Heart left ventricle (tissue), 13 donors: ENCODE results near the gene OR5M11.

Source experiments
- CTCF ChIP-seq, 12 donors: fragments of 200-600 bp; sonication (generic) in 4 of 12; IDR thresholded peaks; one replicate each; pipeline versions ENCODE4 v1.5.0 to v1.8.0; 2018 to 2022; ENCODE audit warnings: antibody characterized with exemption in 12 of 12, mild to moderate bottlenecking in 5 of 12
- POLR2A ChIP-seq, 2 donors: fragments of 450-650 bp; IDR thresholded peaks; one replicate each; pipeline ENCODE4 v1.6.1; 2017; ENCODE audit warnings: antibody characterized with exemption in 2 of 2, mild to moderate bottlenecking in 2 of 2, moderate library complexity in 2 of 2
- donor health status: ischemic (EF 13 %, LVEDD 7.1; RV severe dilation, severe dysfunction).
- donor health status: DM: no; HTN: yes; CAD: no.
- donor health status: DM: no; HTN: no; CAD: no.
- donor health status: ischemic (EF 25% LVEDD 6.9; RV normal size, moderate dysfunction).
- donor health status: ischemic (EF 25% LVEDD 5.7; RV mildly dilated, moderate dysfunction).
- donor health status: ischemic (EF 35%, LVEDD 5.7; RV mildly dilated, moderate dysfunction).
- donor health status: nonischemic (EF 11% LVEDD 7.7; RV severe dilation, severe dysfunction).
- donor health status: DM: yes; HTN: yes; CAD: no.
- donor health status: PGD.
- donor health status: ischemic (EF 29% LVEDD 5.4; RV normal size, mild dysfunction).
- donor health status: nonischemic (EF 23%, LVEDD 6.1; RV moderate dilation, normal function).

GRCh38 chr11:56497010-56497409 lies 46.0 kb downstream of the OR5M11 start:
- TF ChIP-seq CTCF (IDR thresholded peaks at IDR 0.05) (no peak), POLR2A (IDR thresholded peaks at IDR 0.05) (no peak)
